Measurements from ENCODE around the gene C16orf90.

DNA sequence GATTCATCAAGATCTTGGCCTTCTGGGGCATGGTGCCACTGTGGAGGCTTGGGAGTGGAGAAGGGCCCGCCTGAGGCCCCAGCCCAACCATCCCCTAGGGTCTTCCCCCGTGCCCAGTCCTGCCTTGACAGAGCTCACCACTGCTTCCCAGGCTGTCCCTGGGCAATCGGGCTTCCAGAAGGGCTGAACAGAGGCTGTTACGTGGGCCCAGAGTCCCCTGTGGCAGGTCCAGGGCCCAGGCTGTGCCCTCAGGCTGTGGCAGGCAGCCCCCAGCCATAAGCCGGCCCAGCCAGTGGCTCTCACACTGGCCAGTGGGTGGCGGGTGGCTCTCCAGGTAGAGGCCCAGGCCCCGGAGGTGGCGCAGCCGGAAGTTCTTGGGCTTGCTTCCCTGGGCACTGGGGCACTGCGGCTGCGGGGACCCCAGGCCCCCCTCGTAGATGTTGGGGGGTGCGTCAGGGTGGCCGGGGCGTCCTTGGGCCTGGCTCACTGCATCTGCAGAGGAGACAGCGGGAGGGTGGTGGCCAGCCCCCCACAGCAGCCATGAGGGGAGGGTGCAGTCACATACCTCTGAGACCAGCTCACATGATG is 809 bp downstream of the C16orf90 start:
- TF ChIP-seq, protein P1, sequence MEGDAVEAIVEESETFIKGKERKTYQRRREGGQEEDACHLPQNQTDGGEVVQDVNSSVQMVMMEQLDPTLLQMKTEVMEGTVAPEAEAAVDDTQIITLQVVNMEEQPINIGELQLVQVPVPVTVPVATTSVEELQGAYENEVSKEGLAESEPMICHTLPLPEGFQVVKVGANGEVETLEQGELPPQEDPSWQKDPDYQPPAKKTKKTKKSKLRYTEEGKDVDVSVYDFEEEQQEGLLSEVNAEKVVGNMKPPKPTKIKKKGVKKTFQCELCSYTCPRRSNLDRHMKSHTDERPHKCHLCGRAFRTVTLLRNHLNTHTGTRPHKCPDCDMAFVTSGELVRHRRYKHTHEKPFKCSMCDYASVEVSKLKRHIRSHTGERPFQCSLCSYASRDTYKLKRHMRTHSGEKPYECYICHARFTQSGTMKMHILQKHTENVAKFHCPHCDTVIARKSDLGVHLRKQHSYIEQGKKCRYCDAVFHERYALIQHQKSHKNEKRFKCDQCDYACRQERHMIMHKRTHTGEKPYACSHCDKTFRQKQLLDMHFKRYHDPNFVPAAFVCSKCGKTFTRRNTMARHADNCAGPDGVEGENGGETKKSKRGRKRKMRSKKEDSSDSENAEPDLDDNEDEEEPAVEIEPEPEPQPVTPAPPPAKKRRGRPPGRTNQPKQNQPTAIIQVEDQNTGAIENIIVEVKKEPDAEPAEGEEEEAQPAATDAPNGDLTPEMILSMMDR (IDR thresholded peaks at IDR 0.05 in 4 of 5, conservative IDR thresholded peaks at IDR 0.05 in 1 of 5), result no peak
- no peak for TF ChIP-seq POLR2A (IDR thresholded peaks at IDR 0.05)

All from gastrocnemius medialis (tissue), 4 donors.